Epithelial cell of proximal tubule (primary cell): ENCODE results near the gene RXFP4. TPM values are rescaled to one million over a fixed set of nuclear protein-coding genes. Genes with fewer than 3 reads are reported as not detected.
"Not testable (repeated sequence)": the region's sequence is repeated elsewhere in the genome, so short reads cannot be mapped to it uniquely, and the experiment has no call there.

Source experiments
- DNase-seq: peaks from one replicate; pipeline ENCODE4 v3.0.0-alpha.2; 2011; ENCODE audit warnings: low read depth
- H3K4me3 ChIP-seq: 2 replicates; pipeline ENCODE4 v1.5.1; 2011; ENCODE audit warnings: low read depth, mild to moderate bottlenecking, low read length
- CTCF ChIP-seq: conservative IDR thresholded peaks from 2 replicates; pipeline ENCODE4 v1.5.1; 2012; ENCODE audit warnings: low read depth, mild to moderate bottlenecking, low read length
- total RNA-seq: library from RNA; depleted of rRNA; stranded (reverse); fragments of >200 nt; gene quantifications from 2 replicates; pipeline ENCODE4 v1.2.3, GENCODE V29; 2015

The RXFP4 gene
- total RNA-seq, 1 donor from 2014 or later: not detected

DNA sequence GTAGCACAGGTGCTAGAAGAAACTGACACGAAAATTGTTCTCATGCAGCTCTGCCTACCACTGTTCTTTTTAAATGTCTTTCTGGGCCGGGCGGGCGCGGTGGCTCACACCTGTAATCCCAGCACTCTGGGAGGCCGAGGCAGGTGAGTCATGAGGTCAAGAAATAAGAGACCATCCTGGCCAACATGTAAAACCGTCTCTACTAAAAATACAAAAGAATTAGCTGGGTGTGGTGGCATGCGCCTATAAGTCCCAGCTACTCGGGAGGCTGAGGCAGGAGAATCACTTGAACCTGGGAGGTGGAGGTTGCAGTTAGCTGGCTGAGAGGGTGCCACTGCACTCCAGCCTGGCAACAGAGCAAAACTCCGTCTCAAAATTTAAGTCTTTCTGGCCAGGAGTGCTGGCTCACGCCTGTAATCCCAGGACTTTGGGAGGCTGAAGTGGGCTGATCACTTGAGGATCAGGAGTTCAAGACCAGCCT is 29.3 kb upstream of the RXFP4 start:
- no peak for DNase-seq
- no peak overlapping the region for H3K4me3 ChIP-seq

GRCh38 chr1:155913969-155914757 is 27.3 kb upstream of the RXFP4 start:
- no peak overlapping the region for H3K4me3 ChIP-seq
- DNase-seq: no peak
- no peak for TF ChIP-seq CTCF

More for the DNA sequence above, 29.3 kb upstream of the RXFP4 start:
- no peak for TF ChIP-seq CTCF

DNA sequence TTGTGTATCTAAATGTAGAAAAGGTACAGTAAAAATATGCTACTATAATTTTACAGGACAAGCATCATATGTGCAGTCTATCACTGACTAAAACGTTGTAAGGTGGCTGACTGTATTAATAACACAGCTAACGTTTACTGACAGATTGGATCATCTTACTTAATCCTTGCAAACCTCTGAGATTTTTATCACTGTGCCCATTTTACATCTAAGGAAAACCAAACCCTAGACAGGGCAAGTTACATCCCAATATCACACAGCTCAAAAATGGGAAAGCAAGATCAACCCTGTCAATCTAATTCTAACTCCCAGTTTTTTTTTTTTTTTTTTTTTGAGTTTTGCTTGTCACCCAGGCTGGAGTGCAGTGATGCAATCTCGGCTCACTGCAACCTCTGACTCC is 22.8 kb upstream of the RXFP4 start:
- no peak for TF ChIP-seq CTCF
- DNase-seq: no peak
- no peak overlapping the region for H3K4me3 ChIP-seq

DNA sequence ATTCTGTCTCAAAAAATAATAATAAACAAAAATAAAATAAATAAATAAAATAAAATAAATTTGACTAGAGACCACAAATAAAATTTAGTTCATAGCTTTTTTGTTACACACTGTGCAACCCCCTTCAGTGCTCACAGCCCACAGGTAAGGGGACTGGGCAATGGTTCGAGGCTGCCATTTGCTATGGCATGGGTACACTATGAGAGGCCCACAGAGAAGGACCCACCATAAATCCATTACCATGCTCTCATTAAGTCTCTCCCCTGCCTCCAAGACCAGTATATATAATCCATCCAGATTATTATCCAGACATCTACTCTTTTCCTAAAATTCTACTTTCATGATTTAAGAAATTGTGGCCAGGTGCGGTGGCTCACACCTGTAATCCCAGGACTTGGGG is 21.6 kb upstream of the RXFP4 start:
- no peak for DNase-seq
- no peak overlapping the region for H3K4me3 ChIP-seq
- TF ChIP-seq CTCF: no peak

DNA sequence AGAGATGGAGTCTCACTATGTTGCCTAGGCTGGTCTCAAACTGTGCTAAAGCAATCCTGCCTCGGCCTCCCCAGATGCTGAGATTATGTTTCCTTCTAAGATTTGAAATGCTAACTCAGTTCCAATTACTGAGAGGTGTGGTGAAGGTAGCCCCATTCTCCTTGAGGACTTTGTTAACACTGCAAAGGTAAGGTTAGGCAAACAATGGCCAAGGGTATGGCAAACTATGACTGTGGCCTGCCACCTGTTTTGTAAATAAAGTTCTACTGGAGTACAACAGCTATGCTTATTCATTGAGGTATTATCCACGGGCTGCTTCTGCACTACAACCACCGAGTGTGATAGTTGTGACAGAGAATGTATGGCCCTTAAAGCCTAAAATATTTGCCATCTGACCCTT is 20.7 kb upstream of the RXFP4 start:
- TF ChIP-seq CTCF: no peak
- no peak overlapping the region for H3K4me3 ChIP-seq
- no peak for DNase-seq

DNA sequence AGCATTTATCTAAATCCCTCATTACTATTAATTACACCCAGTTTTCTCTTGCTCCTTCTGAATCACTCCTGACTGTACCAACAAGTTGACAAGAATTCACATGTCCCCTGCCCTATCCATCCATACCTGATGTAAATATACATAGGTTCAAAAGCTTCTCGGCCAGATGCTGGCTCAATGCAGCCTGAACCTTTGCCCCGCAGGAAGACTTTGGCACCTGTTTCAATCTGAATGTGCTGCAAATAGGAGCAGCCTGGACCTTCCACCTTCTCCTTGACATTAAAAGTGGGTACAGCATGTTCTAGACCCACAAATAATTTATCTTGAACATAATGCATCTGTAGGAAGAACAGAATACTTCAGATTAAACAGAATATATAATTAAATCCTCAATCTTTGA is 15.9 kb upstream of the RXFP4 start:
- no peak for TF ChIP-seq CTCF
- no peak overlapping the region for H3K4me3 ChIP-seq
- DNase-seq: no peak

GRCh38 chr1:155929057-155929456 is 12.4 kb upstream of the RXFP4 start:
- no peak for TF ChIP-seq CTCF
- H3K4me3 ChIP-seq: no peak overlapping the region
- no peak for DNase-seq

GRCh38 chr1:155930725-155931124 is 10.7 kb upstream of the RXFP4 start:
- peak overlapping the region; percentile 85 for H3K4me3 ChIP-seq
- DNase-seq: not testable (repeated sequence)
